Neural progenitor cell (in vitro differentiated cells): ENCODE results near the gene LYRM2. TPM values are rescaled to one million over a fixed set of nuclear protein-coding genes. Genes with fewer than 3 reads are reported as not detected.

ENCODE experiments used
- DNase-seq: peaks from one replicate; pipeline ENCODE4 v3.0.0-alpha.2; 2016; ENCODE audit warnings: low spot score
- H2AFZ ChIP-seq: fragments of 200-600 bp; sonication (generic); replicated peaks from 2 replicates; pipeline ENCODE4 v1.6.1; 2016; ENCODE audit warnings: antibody characterized with exemption
- H3F3A ChIP-seq: fragments of 200-600 bp; sonication (generic); 2 replicates; pipeline ENCODE4 v1.6.1; 2016; ENCODE audit warnings: antibody characterized with exemption, low read depth
- H3K27ac ChIP-seq: fragments of 200-600 bp; sonication (generic); 2 replicates; pipeline ENCODE4 v1.5.1; 2016; ENCODE audit warnings: mild to moderate bottlenecking
- H3K27me3 ChIP-seq: fragments of 200-600 bp; sonication (generic); 2 replicates; pipeline ENCODE4 v1.6.1; 2016; ENCODE audit warnings: mild to moderate bottlenecking, moderate library complexity
- H3K36me3 ChIP-seq: fragments of 200-600 bp; sonication (generic); 2 replicates; pipeline ENCODE4 v1.5.1; 2016
- H3K4me1 ChIP-seq: fragments of 200-600 bp; sonication (generic); 2 replicates; pipeline ENCODE4 v1.6.1; 2016; ENCODE audit warnings: mixed run types
- H3K4me2 ChIP-seq: fragments of 200-600 bp; sonication (generic); 2 replicates; pipeline ENCODE4 v1.6.1; 2016
- H3K4me3 ChIP-seq: fragments of 200-600 bp; sonication (generic); 2 replicates; pipeline ENCODE4 v1.5.1; 2016
- H3K79me2 ChIP-seq: fragments of 200-600 bp; sonication (generic); 2 replicates; pipeline ENCODE4 v1.6.1; 2016; ENCODE audit warnings: low read depth
- H3K9ac ChIP-seq: fragments of 200-600 bp; sonication (generic); 2 replicates; pipeline ENCODE4 v1.6.1; 2016
- H3K9me3 ChIP-seq: fragments of 200-600 bp; sonication (generic); 2 replicates; pipeline ENCODE4 v1.5.1; 2016; ENCODE audit warnings: low read depth
- H4K20me1 ChIP-seq: fragments of 200-600 bp; sonication (generic); 2 replicates; pipeline ENCODE4 v1.6.1; 2016; ENCODE audit warnings: low read depth
- H3K27ac Mint-ChIP-seq: 3 replicates; pipeline ENCODE4 v1.8.0; 2021; ENCODE audit warnings: mixed read lengths
- H3K27me3 Mint-ChIP-seq: 2 replicates; pipeline ENCODE4 v1.8.0; 2022; ENCODE audit warnings: low read depth, mild to moderate bottlenecking, inconsistent platforms, moderate library complexity, mixed read lengths; ENCODE audit not compliant: insufficient read depth
- H3K36me3 Mint-ChIP-seq: 3 replicates; pipeline ENCODE4 v1.8.0; 2021; ENCODE audit warnings: mixed read lengths
- H3K4me1 Mint-ChIP-seq: 3 replicates; pipeline ENCODE4 v1.8.0; 2021; ENCODE audit warnings: mixed read lengths
- H3K4me3 Mint-ChIP-seq: 3 replicates; pipeline ENCODE4 v1.8.0; 2021; ENCODE audit warnings: mild to moderate bottlenecking, moderate library complexity, mixed read lengths
- H3K9me3 Mint-ChIP-seq: 3 replicates; pipeline ENCODE4 v1.8.0; 2020; ENCODE audit warnings: mixed read lengths
- EZH2 ChIP-seq: fragments of 200-600 bp; sonication (generic); IDR thresholded peaks from 2 replicates; pipeline ENCODE4 v1.6.1; 2017; ENCODE audit warnings: antibody characterized with exemption, mild to moderate bottlenecking, moderate library complexity
- EZH2phosphoT487 ChIP-seq: fragments of 200-600 bp; sonication (generic); IDR thresholded peaks from 2 replicates; pipeline ENCODE4 v1.6.1; 2017; ENCODE audit warnings: antibody characterized with exemption
- total RNA-seq: library from RNA; depleted of rRNA; stranded (reverse); fragments of >200 nt; gene quantifications from 2 replicates; pipeline ENCODE4 v1.2.3, GENCODE V29; 2015; ENCODE audit warnings: low replicate concordance
- TF ChIP-seq, protein P1 (sequence below): fragments of 200-600 bp; sonication (generic); IDR thresholded peaks from 2 replicates; pipeline ENCODE4 v1.5.1; 2017; ENCODE audit warnings: antibody characterized with exemption, mild to moderate bottlenecking

LYRM2 gene
- total RNA-seq, 1 donor from 2014 or later: 37.1 TPM

DNA sequence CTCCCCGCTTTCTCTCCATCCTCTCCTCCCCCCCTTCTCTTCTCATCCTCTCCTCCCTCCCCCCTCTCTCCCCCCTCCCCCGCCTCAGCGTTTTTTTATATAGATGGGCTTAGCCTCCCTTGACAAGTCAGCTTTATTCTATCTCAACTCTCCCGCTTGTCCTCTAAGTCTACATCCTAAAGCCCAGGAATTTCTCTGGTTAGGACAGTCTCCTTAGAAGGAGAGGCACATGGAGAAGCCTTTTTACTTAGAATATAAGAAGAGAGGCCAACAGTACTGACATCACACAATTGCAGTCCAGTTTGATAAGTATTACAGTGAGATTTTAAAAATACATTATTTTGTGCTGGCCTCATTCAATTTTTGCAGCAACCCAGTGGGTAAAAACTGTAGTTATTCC is 83.5 kb downstream of the LYRM2 start:
- H3K36me3 ChIP-seq: no peaks in the 10 kb centered on the region
- no peak overlapping the region for H2AFZ ChIP-seq
- no peaks in the 10 kb centered on the region for H3K27me3 ChIP-seq
- peaks cover 7% of the 10 kb centered on the region for H3F3A ChIP-seq
- H3K9ac ChIP-seq: no peak overlapping the region
- no peak overlapping the region for H3K4me3 ChIP-seq
- Mint-ChIP-seq H3K27me3 (no peaks in the 10 kb centered on the region), H3K9me3 (peaks cover 21% of the 10 kb centered on the region), H3K4me3 (no peak overlapping the region), H3K4me1 (peaks cover 18% of the 10 kb centered on the region), H3K36me3 (peaks cover 8% of the 10 kb centered on the region), H3K27ac (no peak overlapping the region)
- no peak overlapping the region for H3K4me2 ChIP-seq
- no peak overlapping the region for H3K27ac ChIP-seq
- no peaks in the 10 kb centered on the region for H4K20me1 ChIP-seq
- no peak for DNase-seq
- TF ChIP-seq EZH2phosphoT487: no peak
- TF ChIP-seq, protein P1, sequence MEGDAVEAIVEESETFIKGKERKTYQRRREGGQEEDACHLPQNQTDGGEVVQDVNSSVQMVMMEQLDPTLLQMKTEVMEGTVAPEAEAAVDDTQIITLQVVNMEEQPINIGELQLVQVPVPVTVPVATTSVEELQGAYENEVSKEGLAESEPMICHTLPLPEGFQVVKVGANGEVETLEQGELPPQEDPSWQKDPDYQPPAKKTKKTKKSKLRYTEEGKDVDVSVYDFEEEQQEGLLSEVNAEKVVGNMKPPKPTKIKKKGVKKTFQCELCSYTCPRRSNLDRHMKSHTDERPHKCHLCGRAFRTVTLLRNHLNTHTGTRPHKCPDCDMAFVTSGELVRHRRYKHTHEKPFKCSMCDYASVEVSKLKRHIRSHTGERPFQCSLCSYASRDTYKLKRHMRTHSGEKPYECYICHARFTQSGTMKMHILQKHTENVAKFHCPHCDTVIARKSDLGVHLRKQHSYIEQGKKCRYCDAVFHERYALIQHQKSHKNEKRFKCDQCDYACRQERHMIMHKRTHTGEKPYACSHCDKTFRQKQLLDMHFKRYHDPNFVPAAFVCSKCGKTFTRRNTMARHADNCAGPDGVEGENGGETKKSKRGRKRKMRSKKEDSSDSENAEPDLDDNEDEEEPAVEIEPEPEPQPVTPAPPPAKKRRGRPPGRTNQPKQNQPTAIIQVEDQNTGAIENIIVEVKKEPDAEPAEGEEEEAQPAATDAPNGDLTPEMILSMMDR: no peak
- TF ChIP-seq EZH2: no peak
- H3K79me2 ChIP-seq: no peaks in the 10 kb centered on the region
- H3K4me1 ChIP-seq: peaks cover 16% of the 10 kb centered on the region
- peaks cover 13% of the 10 kb centered on the region for H3K9me3 ChIP-seq

DNA sequence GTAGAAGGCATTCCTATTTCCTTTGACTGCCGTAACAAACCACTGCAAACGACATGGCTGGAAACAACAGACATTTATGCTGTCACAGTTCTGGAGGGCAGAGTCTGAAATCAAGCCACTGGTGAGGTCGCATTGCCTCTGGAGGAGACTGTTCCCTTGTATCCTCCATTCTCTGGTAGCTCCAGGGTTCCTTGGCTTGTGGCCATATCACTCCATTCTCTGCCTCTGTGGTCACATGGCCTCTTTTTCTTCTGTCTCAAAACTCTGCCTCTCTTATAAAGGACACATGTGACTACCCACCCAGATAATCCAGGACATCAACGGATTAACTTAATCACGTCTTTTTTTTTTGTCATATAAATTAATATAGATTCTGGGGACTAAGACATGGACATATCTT is 84.4 kb downstream of the LYRM2 start:
- Histone ChIP-seq H3K36me3 (no peaks in the 10 kb centered on the region), H3K4me1 (peaks cover 16% of the 10 kb centered on the region), H3K9ac (no peak overlapping the region), H3K9me3 (peaks cover 13% of the 10 kb centered on the region), H3K27me3 (no peaks in the 10 kb centered on the region), H3F3A (peaks cover 5% of the 10 kb centered on the region), H4K20me1 (no peaks in the 10 kb centered on the region), H3K79me2 (no peaks in the 10 kb centered on the region), H2AFZ (no peak overlapping the region), H3K4me2 (no peak overlapping the region), H3K27ac (no peak overlapping the region), H3K4me3 (no peak overlapping the region)
- peaks cover 21% of the 10 kb centered on the region for H3K9me3 Mint-ChIP-seq
- H3K4me3 Mint-ChIP-seq: no peak overlapping the region
- H3K27ac Mint-ChIP-seq: no peak overlapping the region
- no peak for DNase-seq
- no peaks in the 10 kb centered on the region for H3K27me3 Mint-ChIP-seq
- TF ChIP-seq, protein P1: no peak
- no peak for TF ChIP-seq EZH2
- TF ChIP-seq EZH2phosphoT487: no peak
- H3K36me3 Mint-ChIP-seq: peaks cover 8% of the 10 kb centered on the region
- H3K4me1 Mint-ChIP-seq: peaks cover 18% of the 10 kb centered on the region

DNA sequence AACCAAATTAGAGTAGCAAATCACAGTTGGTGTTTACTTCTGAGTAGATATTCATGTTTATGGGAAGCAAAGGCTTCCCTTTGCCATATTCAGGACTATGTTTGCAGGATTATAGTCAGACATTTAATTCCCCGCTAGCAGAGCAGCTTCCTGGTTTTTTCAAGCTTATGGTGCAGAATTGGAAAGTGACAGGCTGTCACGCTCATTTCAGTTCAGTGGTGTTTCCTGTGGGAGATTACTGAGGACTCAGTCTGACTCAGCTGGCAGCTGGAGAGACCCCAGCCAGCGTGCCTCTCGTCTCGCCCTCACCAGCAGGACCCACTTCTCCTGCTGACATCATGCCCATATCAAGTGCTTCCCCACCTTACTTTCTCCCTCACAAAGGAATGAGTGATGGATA is 85.1 kb downstream of the LYRM2 start:
- H3K27me3 ChIP-seq: no peaks in the 10 kb centered on the region
- no peak overlapping the region for H3K4me2 ChIP-seq
- TF ChIP-seq EZH2phosphoT487: no peak
- TF ChIP-seq EZH2: no peak
- TF ChIP-seq, protein P1: no peak
- no peak overlapping the region for H3K4me3 ChIP-seq
- no peaks in the 10 kb centered on the region for H3K36me3 ChIP-seq
- no peak overlapping the region for H3K9ac ChIP-seq
- H3K27ac ChIP-seq: no peak overlapping the region
- peaks cover 4% of the 10 kb centered on the region for H3F3A ChIP-seq
- peaks cover 16% of the 10 kb centered on the region for H3K4me1 ChIP-seq
- peaks cover 18% of the 10 kb centered on the region for H3K4me1 Mint-ChIP-seq
- H4K20me1 ChIP-seq: no peaks in the 10 kb centered on the region
- no peaks in the 10 kb centered on the region for H3K27me3 Mint-ChIP-seq
- no peak for DNase-seq
- peaks cover 8% of the 10 kb centered on the region for H3K36me3 Mint-ChIP-seq
- H3K9me3 ChIP-seq: peaks cover 13% of the 10 kb centered on the region
- H3K9me3 Mint-ChIP-seq: peaks cover 20% of the 10 kb centered on the region
- no peak overlapping the region for H3K27ac Mint-ChIP-seq
- no peak overlapping the region for H3K4me3 Mint-ChIP-seq
- no peak overlapping the region for H2AFZ ChIP-seq
- no peaks in the 10 kb centered on the region for H3K79me2 ChIP-seq
